Measurements from ENCODE around the gene ERO1A.
A peak's percentile ranks its signal among the peaks of the same experiment; 100 is the strongest.
"Not testable (repeated sequence)": the region's sequence is repeated elsewhere in the genome, so short reads cannot be mapped to it uniquely, and the experiment has no call there.

Gene ERO1A

GRCh38 chr14:52695481-52696091 lies at the start of gene ERO1A:
Gene ERO1A, minus strand, starts transcription at chr14:52695558. Its CDS starts 77 bp downstream, at chr14:52695481.
- peak; percentile 82 for DNase-seq (ENCODE audit: low spot score)

GRCh38 chr14:52741865-52742264 lies 46.5 kb upstream of the ERO1A start:
- DNase-seq (ENCODE audit: low spot score): no peak

- no peak for DNase-seq (ENCODE audit: low spot score)
Measured at GRCh38 chr14:52740751-52741150, 45.4 kb upstream of the ERO1A start.

DNA sequence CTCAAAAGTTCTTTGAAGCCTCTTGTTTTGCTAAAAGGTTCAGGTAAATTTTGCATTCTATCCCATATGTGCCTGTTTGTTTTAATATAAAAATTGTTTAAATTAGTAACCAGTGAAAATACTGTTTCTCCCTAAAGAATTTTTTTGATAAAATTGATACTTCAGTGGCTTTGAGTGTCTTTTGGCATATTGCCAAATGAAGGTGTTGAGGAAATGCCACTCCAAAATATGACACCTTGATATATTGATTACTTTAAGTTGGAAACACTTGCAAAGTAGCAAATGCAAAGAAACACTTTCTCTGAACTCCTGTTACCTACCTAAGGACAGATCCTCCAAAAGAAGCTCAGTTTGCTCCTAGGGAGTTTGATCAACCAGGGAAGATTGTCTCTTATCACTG lies 43.1 kb upstream of the ERO1A start:
- DNase-seq (ENCODE audit: low spot score): no peak

DNA sequence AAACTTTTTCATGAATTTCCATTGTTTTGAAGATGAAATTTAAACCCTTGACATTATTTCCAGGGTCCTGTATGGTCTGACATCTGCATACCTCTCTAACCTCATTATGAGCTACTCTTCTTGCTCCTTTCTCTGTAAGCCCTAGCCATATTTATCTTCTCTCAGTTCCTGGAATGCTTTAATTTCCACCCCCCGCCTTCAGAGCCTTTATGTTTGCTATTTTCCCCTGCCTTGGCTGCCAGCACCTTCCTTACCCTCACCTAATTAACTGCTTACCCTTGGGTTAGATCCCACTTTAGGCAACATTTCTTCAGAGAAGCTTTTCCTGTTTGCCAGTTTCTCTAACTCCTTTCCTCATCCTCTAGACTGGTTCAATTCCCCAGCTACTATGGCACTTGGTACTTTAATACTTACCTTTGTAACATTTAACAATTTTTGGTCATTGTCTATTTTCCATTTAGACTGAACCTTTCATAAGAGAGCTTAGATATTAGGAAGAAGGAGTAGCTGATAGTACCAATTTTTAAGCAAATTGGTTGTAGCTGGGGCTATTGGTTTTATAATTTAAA lies 40.6 kb upstream of the ERO1A start:
- no peak for DNase-seq (ENCODE audit: low spot score)

- DNase-seq (ENCODE audit: low spot score): no peak
Measured at GRCh38 chr14:52733824-52734223, 38.5 kb upstream of the ERO1A start.

DNA sequence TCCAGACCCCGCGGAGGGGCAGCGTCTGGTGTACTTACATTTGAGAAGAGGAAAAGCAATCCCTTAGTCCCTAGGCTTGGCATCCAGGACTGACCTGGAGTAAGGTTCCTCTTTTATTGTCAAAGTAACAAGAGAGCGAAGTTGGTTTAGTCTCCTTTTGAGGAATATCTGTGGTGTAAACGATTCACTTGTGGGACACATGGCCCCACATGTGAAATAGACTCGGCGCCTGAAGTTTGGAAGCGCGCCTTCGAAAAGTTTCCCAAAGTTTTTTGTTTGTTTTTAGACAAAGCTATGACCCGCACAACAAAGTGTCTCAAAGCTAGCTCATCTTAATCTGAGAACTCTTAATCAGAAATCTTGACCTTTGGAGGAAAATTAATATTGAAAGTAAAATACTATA lies 35.4 kb upstream of the ERO1A start:
- peak; percentile 44 for DNase-seq (ENCODE audit: low spot score)

GRCh38 chr14:52729925-52730708 lies 34.8 kb upstream of the ERO1A start, which contains the start of gene STYX:
Gene STYX, plus strand, starts transcription at chr14:52730166. Its CDS starts 309 bp downstream, at chr14:52730475.
- DNase-seq (ENCODE audit: low spot score): peak; percentile 97

GRCh38 chr14:52729585-52729924 lies 34.2 kb upstream of the ERO1A start:
- no peak for DNase-seq (ENCODE audit: low spot score)

DNA sequence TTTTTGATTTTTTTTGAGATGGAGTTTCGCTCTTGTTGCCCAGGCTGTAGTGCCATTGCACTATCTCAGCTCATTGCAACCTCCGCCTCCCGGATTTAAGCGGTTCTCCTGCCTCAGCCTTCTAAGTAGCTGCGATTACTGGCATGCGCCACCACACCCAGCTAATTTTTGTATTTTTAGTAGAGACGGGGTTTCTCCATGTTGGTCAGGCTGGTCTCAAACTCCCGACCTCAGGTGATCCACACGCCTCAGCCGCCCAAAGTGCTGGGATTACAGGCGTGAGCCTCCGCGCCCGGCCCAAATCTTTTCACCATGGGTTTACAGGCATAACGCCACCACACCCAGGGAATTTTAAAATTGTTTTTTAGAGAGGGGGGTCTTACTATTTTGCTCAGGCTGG lies 33.7 kb upstream of the ERO1A start:
- not testable (repeated sequence) for DNase-seq (ENCODE audit: low spot score)

- not testable (repeated sequence) for DNase-seq (ENCODE audit: low spot score)
Measured at GRCh38 chr14:52727509-52727908, 32.2 kb upstream of the ERO1A start.

DNA sequence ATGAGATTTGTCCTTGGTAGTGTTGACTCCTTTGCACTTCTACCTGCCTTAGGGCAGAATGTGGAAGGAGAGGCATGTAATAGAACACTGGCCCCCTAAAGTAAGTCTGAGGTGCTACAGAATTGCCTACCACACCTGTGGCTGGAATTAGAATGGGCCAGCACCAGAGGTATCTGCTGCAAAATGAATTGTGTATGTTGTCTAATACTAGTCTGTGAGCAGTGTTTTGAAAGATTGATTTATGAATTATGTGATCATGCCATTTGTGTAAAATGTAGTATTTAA lies 28.9 kb upstream of the ERO1A start:
- DNase-seq (ENCODE audit: low spot score): no peak

DNA sequence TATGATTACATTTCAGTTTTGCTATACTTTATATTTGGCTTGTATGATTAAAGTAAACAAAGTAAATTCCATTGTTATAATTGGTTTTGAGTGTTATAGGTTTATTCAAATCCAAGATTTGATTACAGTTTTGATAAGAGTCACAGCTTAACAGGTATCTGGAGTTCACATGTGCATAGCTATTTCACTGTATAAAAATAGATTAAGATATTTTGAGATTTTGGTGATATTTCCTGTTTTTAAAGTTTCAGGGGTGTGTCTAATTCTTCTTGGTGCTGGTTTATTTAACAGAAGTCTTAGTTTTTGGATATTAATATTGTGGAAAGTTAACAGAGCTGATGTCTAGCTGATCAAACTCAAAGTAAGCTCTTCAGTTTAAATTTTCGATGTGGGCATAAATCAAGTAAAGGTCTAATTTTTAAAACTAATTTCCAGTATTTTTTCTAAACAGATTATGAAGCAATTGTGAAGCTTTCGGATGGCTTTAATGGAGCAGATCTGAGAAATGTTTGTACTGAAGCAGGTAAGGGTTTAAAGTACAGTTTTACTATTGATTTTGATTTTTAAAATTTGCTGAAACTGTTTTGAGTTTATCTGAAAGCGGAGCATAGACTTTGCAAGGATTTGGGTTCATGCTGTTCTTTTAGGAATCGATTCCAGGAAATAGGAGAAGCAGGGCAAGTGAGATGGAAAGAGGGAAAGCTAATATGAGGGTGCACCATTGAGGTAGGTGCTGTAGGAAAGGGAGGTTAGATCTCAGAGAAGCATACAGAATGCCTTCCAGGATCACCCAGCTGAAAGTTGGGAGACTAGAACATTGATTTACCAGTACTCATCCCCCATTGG lies 28.4 kb upstream of the ERO1A start:
- no peak for DNase-seq (ENCODE audit: low spot score)

DNA sequence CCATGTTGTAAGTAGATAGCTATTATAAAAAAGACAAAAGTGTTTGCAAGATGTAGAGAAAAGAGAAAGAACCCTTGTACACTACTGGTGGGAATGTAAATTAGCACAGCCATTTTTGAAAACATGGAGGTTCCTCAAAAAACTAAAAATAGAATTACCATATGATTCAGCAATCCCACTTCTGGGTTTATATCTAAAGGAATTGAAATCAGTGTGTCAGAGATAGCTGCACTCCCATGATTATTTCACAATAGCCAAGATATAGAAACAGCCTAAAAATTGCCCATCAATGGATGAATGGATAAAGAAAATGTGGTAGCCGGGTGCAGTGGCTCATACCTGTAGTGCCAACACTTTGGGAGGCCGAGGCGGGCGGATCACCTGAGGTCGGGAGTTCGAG lies 20.8 kb upstream of the ERO1A start:
- no peak for DNase-seq (ENCODE audit: low spot score)

DNA sequence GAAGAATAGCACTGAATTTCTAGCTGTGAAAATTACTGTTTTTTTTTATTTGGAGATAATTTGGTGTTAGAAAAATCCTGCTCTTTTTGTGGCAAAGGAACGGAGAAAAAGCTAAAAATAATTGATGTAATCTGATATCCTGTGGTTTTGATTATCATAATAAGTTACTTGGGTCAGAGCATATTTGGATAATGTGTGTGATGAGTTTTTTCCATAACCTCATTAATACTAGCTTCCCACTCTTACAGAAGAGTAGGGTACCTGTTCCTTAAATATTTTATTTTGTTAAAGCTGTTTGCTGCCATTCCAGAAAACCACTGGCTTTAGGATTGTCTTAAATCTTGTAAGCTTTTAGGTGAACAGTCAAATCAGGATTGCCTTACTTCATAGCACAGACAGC lies 16.3 kb upstream of the ERO1A start:
- DNase-seq (ENCODE audit: low spot score): no peak

GRCh38 chr14:52706724-52707706 lies 11.7 kb upstream of the ERO1A start, which contains the start of gene PSMC6:
Gene PSMC6, plus strand, starts transcription at chr14:52707200. Its CDS starts 20 bp downstream, at chr14:52707220.
- peak; percentile 92 for DNase-seq (ENCODE audit: low spot score)

DNA sequence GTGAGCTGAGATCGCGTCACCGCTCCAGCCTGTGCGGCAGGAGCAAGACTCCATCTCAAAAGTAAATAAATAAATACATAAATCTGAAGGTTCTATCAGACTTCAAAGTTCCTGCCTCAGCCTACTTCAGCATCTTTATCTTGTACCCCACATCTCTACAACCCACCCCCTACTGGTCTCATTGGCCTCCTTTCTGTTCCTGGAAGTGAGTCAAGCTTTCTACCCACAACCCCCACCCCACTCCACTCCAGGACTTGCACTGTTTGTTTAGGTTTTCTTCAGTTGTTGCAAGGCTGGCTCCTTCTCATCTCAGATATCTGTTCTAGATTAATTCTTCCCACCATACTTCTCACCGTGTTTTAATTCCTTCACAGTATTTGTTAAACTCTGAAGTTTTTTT lies 10.9 kb upstream of the ERO1A start:
- peak; percentile 54 for DNase-seq (ENCODE audit: low spot score)

GRCh38 chr14:52703664-52704063 lies 8.3 kb upstream of the ERO1A start:
- DNase-seq (ENCODE audit: low spot score): no peak

GRCh38 chr14:52703225-52703624 lies 7.9 kb upstream of the ERO1A start:
- DNase-seq (ENCODE audit: low spot score): peak; percentile 79

- DNase-seq (ENCODE audit: low spot score): no peak
Measured at GRCh38 chr14:52701223-52701622, 5.9 kb upstream of the ERO1A start.

- DNase-seq (ENCODE audit: low spot score): no peak
Measured at GRCh38 chr14:52700701-52701172, 5.4 kb upstream of the ERO1A start.

All from RKO (cell line).